ENCODE results near the gene DHCR7.

GRCh38 chr11:71391796-71392195, 56.4 kb downstream of the DHCR7 start:
- TF ChIP-seq CTCF (IDR thresholded peaks at IDR 0.05) (no peak), POLR2A (IDR thresholded peaks at IDR 0.05) (no peak)
